Measurements from ENCODE around the gene TBC1D3B.
"Not testable (repeated sequence)": the region's sequence is repeated elsewhere in the genome, so short reads cannot be mapped to it uniquely, and the experiment has no call there.

The TBC1D3B gene

GRCh38 chr17:36124879-36125824 is 51.3 kb downstream of the TBC1D3B start:
- Histone ChIP-seq H3K27me3 (ENCODE audit: control insufficient read depth, low read length) (peaks cover 39% of the 10 kb centered on the region), H3K9me3 (ENCODE audit: control insufficient read depth, insufficient read depth, low read length) (peaks cover 29% of the 10 kb centered on the region), H4K20me1 (ENCODE audit: control insufficient read depth, insufficient read depth, low read depth, low read length) (no peaks in the 10 kb centered on the region; the same call in 1 of the 2 replicates), H3K4me3 (ENCODE audit: low read length) (no peak overlapping the region), H3K4me1 (ENCODE audit: control insufficient read depth, low read length) (peaks cover 27% of the 10 kb centered on the region), H3K36me3 (ENCODE audit: control insufficient read depth, low read length) (no peaks in the 10 kb centered on the region; the same call in 1 of the 2 replicates), H3K79me2 (ENCODE audit: control insufficient read depth, low read length) (no peaks in the 10 kb centered on the region), H3K9me2 (replicated peaks; ENCODE audit: control insufficient read depth, low read length) (no peaks in the 10 kb centered on the region), H3K4me2 (ENCODE audit: low read length) (no peak overlapping the region), H3F3A (ENCODE audit: control insufficient read depth, insufficient read depth) (peaks cover 6% of the 10 kb centered on the region; the same call in 1 of the 2 replicates), H3K27ac (ENCODE audit: low read depth, low read length) (no peak overlapping the region)
- TF ChIP-seq EZH2phosphoT487 (IDR thresholded peaks at IDR 0.05; ENCODE audit: borderline replicate concordance, low read length): no peak
- TF ChIP-seq, protein P1, sequence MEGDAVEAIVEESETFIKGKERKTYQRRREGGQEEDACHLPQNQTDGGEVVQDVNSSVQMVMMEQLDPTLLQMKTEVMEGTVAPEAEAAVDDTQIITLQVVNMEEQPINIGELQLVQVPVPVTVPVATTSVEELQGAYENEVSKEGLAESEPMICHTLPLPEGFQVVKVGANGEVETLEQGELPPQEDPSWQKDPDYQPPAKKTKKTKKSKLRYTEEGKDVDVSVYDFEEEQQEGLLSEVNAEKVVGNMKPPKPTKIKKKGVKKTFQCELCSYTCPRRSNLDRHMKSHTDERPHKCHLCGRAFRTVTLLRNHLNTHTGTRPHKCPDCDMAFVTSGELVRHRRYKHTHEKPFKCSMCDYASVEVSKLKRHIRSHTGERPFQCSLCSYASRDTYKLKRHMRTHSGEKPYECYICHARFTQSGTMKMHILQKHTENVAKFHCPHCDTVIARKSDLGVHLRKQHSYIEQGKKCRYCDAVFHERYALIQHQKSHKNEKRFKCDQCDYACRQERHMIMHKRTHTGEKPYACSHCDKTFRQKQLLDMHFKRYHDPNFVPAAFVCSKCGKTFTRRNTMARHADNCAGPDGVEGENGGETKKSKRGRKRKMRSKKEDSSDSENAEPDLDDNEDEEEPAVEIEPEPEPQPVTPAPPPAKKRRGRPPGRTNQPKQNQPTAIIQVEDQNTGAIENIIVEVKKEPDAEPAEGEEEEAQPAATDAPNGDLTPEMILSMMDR (IDR thresholded peaks at IDR 0.05; ENCODE audit: low read depth, low read length, poor library complexity, severe bottlenecking): no peak

- Histone ChIP-seq H3K4me3 (ENCODE audit: low read length) (no peak overlapping the region), H3K9me2 (replicated peaks; ENCODE audit: control insufficient read depth, low read length) (no peaks in the 10 kb centered on the region), H3K27me3 (ENCODE audit: control insufficient read depth, low read length) (peaks cover 34% of the 10 kb centered on the region), H3K4me1 (ENCODE audit: control insufficient read depth, low read length) (peaks cover 20% of the 10 kb centered on the region), H3K36me3 (ENCODE audit: control insufficient read depth, low read length) (no peaks in the 10 kb centered on the region; the same call in 1 of the 2 replicates), H3K4me2 (ENCODE audit: low read length) (no peak overlapping the region), H3K79me2 (ENCODE audit: control insufficient read depth, low read length) (no peaks in the 10 kb centered on the region), H4K20me1 (ENCODE audit: control insufficient read depth, insufficient read depth, low read depth, low read length) (no peaks in the 10 kb centered on the region), H3K9me3 (ENCODE audit: control insufficient read depth, insufficient read depth, low read length) (peaks cover 29% of the 10 kb centered on the region), H3K27ac (ENCODE audit: low read depth, low read length) (no peak overlapping the region), H3F3A (ENCODE audit: control insufficient read depth, insufficient read depth) (peaks cover 6% of the 10 kb centered on the region; the same call in 1 of the 2 replicates)
- no peak for TF ChIP-seq EZH2phosphoT487 (IDR thresholded peaks at IDR 0.05; ENCODE audit: borderline replicate concordance, low read length)
- TF ChIP-seq, protein P1 (IDR thresholded peaks at IDR 0.05; ENCODE audit: low read depth, low read length, poor library complexity, severe bottlenecking): no peak
These were observed 53.0 kb downstream of the TBC1D3B start for GRCh38 chr17:36123431-36123830.

DNA sequence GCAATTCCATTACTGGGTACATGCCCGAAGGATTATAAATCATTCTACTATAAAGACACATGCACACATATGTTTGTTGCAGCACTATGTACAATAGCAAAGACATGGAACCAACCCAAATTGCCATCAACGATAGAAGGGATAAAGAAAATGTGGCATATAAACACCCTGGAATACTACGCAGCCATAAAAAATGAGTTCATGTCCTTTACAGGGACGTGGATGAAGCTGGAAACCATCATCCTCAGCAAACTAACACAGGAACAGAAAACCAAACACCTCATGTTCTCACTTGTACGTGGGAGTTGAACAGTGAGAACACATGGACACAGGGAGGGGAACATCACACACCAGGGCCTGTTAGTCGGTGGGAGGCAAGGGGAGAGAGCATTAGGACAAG is 55.3 kb downstream of the TBC1D3B start:
- not testable (repeated sequence) for H3K4me2 ChIP-seq (ENCODE audit: low read length); H3K4me3 ChIP-seq (ENCODE audit: low read length); H3K79me2 ChIP-seq (ENCODE audit: control insufficient read depth, low read length); H3K27ac ChIP-seq (ENCODE audit: low read depth, low read length); H3K36me3 ChIP-seq (ENCODE audit: control insufficient read depth, low read length); H3K4me1 ChIP-seq (ENCODE audit: control insufficient read depth, low read length); H4K20me1 ChIP-seq (ENCODE audit: control insufficient read depth, insufficient read depth, low read depth, low read length); H3F3A ChIP-seq (ENCODE audit: control insufficient read depth, insufficient read depth); H3K9me2 ChIP-seq (replicated peaks; ENCODE audit: control insufficient read depth, low read length)
- Histone ChIP-seq H3K9me3 (ENCODE audit: control insufficient read depth, insufficient read depth, low read length) (peaks cover 21% of the 10 kb centered on the region), H3K27me3 (ENCODE audit: control insufficient read depth, low read length) (peaks cover 46% of the 10 kb centered on the region)

DNA sequence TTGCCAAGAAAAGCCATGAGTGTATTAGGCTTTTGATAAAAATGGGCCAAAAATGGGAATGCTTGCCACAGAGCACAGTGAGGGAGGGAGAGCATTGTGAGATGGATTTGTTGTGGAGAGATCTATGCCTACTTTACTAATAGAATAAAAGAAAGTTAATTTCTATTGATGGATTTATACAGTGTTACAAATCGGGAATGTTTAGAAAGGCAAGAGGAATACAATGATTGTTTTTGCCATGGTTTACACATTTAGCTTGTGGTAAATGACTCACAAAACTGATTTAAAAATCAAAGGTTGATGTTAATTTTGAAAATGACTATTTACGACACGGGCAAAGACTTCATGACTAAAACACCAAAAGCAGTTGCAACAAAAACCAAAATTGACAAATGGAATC is 56.2 kb downstream of the TBC1D3B start:
- Histone ChIP-seq H3K27ac (ENCODE audit: low read depth, low read length) (no peak overlapping the region), H3K27me3 (ENCODE audit: control insufficient read depth, low read length) (peaks cover 40% of the 10 kb centered on the region), H3K4me1 (ENCODE audit: control insufficient read depth, low read length) (no peaks in the 10 kb centered on the region), H3K9me2 (replicated peaks; ENCODE audit: control insufficient read depth, low read length) (no peaks in the 10 kb centered on the region), H4K20me1 (ENCODE audit: control insufficient read depth, insufficient read depth, low read depth, low read length) (no peaks in the 10 kb centered on the region), H3K4me3 (ENCODE audit: low read length) (no peak overlapping the region), H3F3A (ENCODE audit: control insufficient read depth, insufficient read depth) (no peaks in the 10 kb centered on the region), H3K36me3 (ENCODE audit: control insufficient read depth, low read length) (no peaks in the 10 kb centered on the region; the same call in 1 of the 2 replicates), H3K79me2 (ENCODE audit: control insufficient read depth, low read length) (no peaks in the 10 kb centered on the region), H3K4me2 (ENCODE audit: low read length) (no peak overlapping the region), H3K9me3 (ENCODE audit: control insufficient read depth, insufficient read depth, low read length) (peaks cover 13% of the 10 kb centered on the region)
- TF ChIP-seq EZH2phosphoT487 (IDR thresholded peaks at IDR 0.05; ENCODE audit: borderline replicate concordance, low read length): no peak
- TF ChIP-seq, protein P1 (IDR thresholded peaks at IDR 0.05; ENCODE audit: low read depth, low read length, poor library complexity, severe bottlenecking): no peak

Measured in DOHH2 (cell line).